SK-N-SH (cell line): ENCODE data around the gene MEIS2.

Experiments used
- CHD2 ChIP-seq: fragments of 150-350 bp; IDR thresholded peaks from 2 replicates; pipeline ENCODE4 v1.6.1; 2018; ENCODE audit warnings: low read length; ENCODE audit not compliant: partially characterized antibody
- EP300 ChIP-seq, 2 experiments: IDR thresholded peaks; 2 replicates each; pipeline versions ENCODE4 v1.4.0 to v1.6.1; 2012; ENCODE audit warnings: borderline replicate concordance in 1 of 2, low read depth in 1 of 2, low read length in 1 of 2
- FOSL2 ChIP-seq: IDR thresholded peaks from 2 replicates; pipeline ENCODE4 v1.4.0; 2012; ENCODE audit warnings: low read depth, mild to moderate bottlenecking, moderate library complexity, borderline replicate concordance
- FOXM1 ChIP-seq: IDR thresholded peaks from 2 replicates; pipeline ENCODE4 v1.4.0; 2012; ENCODE audit warnings: low read depth, mild to moderate bottlenecking
- GATA2 ChIP-seq: sonication (generic); formaldehyde crosslinking; IDR thresholded peaks from 2 replicates; pipeline ENCODE4 v1.5.0; 2020; ENCODE audit warnings: mild to moderate bottlenecking, missing genetic modification reagents
- POLR2AphosphoS5 ChIP-seq: IDR thresholded peaks from 2 replicates; pipeline ENCODE4 v1.6.1; 2012; ENCODE audit warnings: low read depth, low read length
- TAF1 ChIP-seq: IDR thresholded peaks from 2 replicates; pipeline ENCODE4 v1.6.1; 2012; ENCODE audit warnings: low read depth, mild to moderate bottlenecking, low read length, moderate library complexity, borderline replicate concordance
- TF ChIP-seq, protein P1 (sequence below): IDR thresholded peaks from 2 replicates; pipeline ENCODE4 v1.4.0; 2012; ENCODE audit warnings: low read depth
- TF ChIP-seq, protein P2 (sequence below): fragments of 200-600 bp; sonication (generic); IDR thresholded peaks from 2 replicates; pipeline ENCODE4 v1.6.1; 2017; ENCODE audit warnings: antibody characterized with exemption, mild to moderate bottlenecking, moderate library complexity
- TF ChIP-seq, protein P3 (sequence below): IDR thresholded peaks from 2 replicates; pipeline ENCODE4 v1.6.1; 2012; ENCODE audit warnings: mild to moderate bottlenecking, low read depth, low read length, moderate library complexity
- TF ChIP-seq, protein P4 (sequence below): IDR thresholded peaks from 2 replicates; pipeline ENCODE4 v1.4.0; 2012; ENCODE audit warnings: low read depth, borderline replicate concordance

DNA sequence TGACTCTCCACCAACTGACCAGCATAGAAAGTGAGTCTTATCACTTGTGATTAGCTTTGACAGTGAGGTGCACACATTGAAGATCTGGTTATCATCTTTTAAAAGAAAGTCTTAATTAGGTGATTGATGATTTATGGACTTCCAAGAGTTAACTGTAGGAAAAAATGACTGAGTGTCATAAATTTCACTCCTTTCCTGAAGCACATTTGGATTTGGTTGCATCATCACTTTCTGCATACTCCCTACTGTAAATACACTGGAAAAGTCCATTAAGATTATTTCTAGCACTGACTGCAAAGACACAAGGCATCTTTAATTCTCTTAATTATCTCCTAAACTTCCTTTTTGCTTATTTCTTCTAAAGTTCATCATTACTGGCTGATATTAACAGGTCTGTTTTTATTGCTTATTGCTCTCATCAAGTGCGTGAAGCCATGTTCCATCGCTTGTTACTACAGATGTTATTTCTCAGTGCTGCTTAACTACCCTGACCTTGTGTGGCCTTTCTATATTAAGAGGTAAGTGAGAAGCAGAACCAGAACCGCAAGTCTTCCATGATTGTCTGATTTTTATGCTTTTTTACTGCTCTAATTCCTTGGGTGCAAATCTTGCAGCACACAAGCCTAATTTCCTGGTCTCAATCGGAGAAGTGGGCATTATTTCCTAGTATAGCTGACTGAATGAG, 153.2 kb downstream of the MEIS2 start:
- TF ChIP-seq, protein P1, sequence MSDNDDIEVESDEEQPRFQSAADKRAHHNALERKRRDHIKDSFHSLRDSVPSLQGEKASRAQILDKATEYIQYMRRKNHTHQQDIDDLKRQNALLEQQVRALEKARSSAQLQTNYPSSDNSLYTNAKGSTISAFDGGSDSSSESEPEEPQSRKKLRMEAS, result no peak
- TF ChIP-seq, protein P2, sequence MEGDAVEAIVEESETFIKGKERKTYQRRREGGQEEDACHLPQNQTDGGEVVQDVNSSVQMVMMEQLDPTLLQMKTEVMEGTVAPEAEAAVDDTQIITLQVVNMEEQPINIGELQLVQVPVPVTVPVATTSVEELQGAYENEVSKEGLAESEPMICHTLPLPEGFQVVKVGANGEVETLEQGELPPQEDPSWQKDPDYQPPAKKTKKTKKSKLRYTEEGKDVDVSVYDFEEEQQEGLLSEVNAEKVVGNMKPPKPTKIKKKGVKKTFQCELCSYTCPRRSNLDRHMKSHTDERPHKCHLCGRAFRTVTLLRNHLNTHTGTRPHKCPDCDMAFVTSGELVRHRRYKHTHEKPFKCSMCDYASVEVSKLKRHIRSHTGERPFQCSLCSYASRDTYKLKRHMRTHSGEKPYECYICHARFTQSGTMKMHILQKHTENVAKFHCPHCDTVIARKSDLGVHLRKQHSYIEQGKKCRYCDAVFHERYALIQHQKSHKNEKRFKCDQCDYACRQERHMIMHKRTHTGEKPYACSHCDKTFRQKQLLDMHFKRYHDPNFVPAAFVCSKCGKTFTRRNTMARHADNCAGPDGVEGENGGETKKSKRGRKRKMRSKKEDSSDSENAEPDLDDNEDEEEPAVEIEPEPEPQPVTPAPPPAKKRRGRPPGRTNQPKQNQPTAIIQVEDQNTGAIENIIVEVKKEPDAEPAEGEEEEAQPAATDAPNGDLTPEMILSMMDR, result no peak
- TF ChIP-seq FOXM1 (no peak), POLR2AphosphoS5 (no peak), FOSL2 (no peak), CHD2 (no peak), EP300 (IDR thresholded peaks at IDR 0.05; ENCODE audit: borderline replicate concordance in 1 of 2, low read depth in 1 of 2, low read length in 1 of 2) (no peak), GATA2 (no peak), TAF1 (no peak)
- TF ChIP-seq, protein P3, sequence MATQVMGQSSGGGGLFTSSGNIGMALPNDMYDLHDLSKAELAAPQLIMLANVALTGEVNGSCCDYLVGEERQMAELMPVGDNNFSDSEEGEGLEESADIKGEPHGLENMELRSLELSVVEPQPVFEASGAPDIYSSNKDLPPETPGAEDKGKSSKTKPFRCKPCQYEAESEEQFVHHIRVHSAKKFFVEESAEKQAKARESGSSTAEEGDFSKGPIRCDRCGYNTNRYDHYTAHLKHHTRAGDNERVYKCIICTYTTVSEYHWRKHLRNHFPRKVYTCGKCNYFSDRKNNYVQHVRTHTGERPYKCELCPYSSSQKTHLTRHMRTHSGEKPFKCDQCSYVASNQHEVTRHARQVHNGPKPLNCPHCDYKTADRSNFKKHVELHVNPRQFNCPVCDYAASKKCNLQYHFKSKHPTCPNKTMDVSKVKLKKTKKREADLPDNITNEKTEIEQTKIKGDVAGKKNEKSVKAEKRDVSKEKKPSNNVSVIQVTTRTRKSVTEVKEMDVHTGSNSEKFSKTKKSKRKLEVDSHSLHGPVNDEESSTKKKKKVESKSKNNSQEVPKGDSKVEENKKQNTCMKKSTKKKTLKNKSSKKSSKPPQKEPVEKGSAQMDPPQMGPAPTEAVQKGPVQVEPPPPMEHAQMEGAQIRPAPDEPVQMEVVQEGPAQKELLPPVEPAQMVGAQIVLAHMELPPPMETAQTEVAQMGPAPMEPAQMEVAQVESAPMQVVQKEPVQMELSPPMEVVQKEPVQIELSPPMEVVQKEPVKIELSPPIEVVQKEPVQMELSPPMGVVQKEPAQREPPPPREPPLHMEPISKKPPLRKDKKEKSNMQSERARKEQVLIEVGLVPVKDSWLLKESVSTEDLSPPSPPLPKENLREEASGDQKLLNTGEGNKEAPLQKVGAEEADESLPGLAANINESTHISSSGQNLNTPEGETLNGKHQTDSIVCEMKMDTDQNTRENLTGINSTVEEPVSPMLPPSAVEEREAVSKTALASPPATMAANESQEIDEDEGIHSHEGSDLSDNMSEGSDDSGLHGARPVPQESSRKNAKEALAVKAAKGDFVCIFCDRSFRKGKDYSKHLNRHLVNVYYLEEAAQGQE, result no peak
- TF ChIP-seq, protein P4, sequence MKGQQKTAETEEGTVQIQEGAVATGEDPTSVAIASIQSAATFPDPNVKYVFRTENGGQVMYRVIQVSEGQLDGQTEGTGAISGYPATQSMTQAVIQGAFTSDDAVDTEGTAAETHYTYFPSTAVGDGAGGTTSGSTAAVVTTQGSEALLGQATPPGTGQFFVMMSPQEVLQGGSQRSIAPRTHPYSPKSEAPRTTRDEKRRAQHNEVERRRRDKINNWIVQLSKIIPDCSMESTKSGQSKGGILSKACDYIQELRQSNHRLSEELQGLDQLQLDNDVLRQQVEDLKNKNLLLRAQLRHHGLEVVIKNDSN, result no peak
